Gastrocnemius medialis (tissue), 4 donors: Measurements from ENCODE around the gene SKAP2. TPM values are rescaled to one million over a fixed set of nuclear protein-coding genes. Genes with fewer than 3 reads are reported as not detected.

ENCODE experiments used
- ATAC-seq, 2 donors: fragments of 150-250 bp; one replicate each; pipeline ENCODE4 v1.9.1; 2016
- DNase-seq, 2 donors: peaks; one replicate each; pipeline ENCODE4 v3.0.0-alpha.2; 2019
- H3K27ac ChIP-seq, 4 donors: fragments of 200-600 bp; sonication (generic); 1 replicate in 1 of 4; 2 replicates in 3 of 4; pipeline ENCODE4 v1.5.1; 2016 to 2018; ENCODE audit warnings: mild to moderate bottlenecking in 2 of 4, moderate library complexity in 1 of 4
- H3K27me3 ChIP-seq, 3 donors: fragments of 200-600 bp; sonication (generic) in 2 of 3; 1 replicate in 1 of 3; 2 replicates in 2 of 3; pipeline versions ENCODE4 v1.5.1 to v1.6.0; 2016 to 2019; ENCODE audit warnings: mild to moderate bottlenecking in 1 of 3, moderate library complexity in 1 of 3
- H3K36me3 ChIP-seq, 2 donors: fragments of 200-600 bp; sonication (generic) in 1 of 2; one replicate each; pipeline ENCODE4 v1.5.1; 2017 to 2018
- H3K4me1 ChIP-seq, 2 donors: fragments of 200-600 bp; sonication (generic) in 1 of 2; one replicate each; pipeline ENCODE4 v1.5.1; 2016 to 2017; ENCODE audit warnings: mild to moderate bottlenecking in 2 of 2
- H3K4me3 ChIP-seq, 4 donors: fragments of 200-600 bp; sonication (generic) in 3 of 4; 1 replicate in 1 of 4; 2 replicates in 3 of 4; pipeline ENCODE4 v1.5.1; 2016 to 2019; ENCODE audit warnings: mild to moderate bottlenecking in 2 of 4
- H3K9me3 ChIP-seq, 3 donors: fragments of 200-600 bp; sonication (generic) in 2 of 3; 1 replicate in 1 of 3; 2 replicates in 2 of 3; pipeline ENCODE4 v1.5.1; 2016 to 2019
- POLR2A ChIP-seq, 2 donors: fragments of 450-650 bp; IDR thresholded peaks; one replicate each; pipeline ENCODE4 v1.6.1; 2017; ENCODE audit warnings: antibody characterized with exemption in 2 of 2, mild to moderate bottlenecking in 2 of 2, moderate library complexity in 2 of 2
- in situ Hi-C, 4 donors: fragments of 200-750 bp; cut with MboI; loops; one replicate each; pipeline versions ENCODE4 v1.15.0 to v1.8.0; 2017; ENCODE audit warnings: low sequenced_read_pairs in 4 of 4
- intact Hi-C: fragments of 100-400 bp; cut with DNase I; formaldehyde crosslinking; loops from one replicate; pipeline ENCODE4 v1.15.1; 2023; ENCODE audit warnings: low total_unique reads
- total RNA-seq, 4 donors: library from RNA; depleted of rRNA; stranded (reverse); fragments of >200 nt; gene quantifications; one replicate each; pipeline versions ENCODE4 v1.1.0 to v1.2.3, GENCODE V29; 2016
- TF ChIP-seq, protein P1 (sequence below), 5 experiments: fragments of 450-650 bp in 3 of 5; fragments of 200-600 bp in 2 of 5; sonication (generic) in 2 of 5; IDR thresholded peaks in 4 of 5; conservative IDR thresholded peaks in 1 of 5; 1 replicate in 4 of 5; 2 replicates in 1 of 5; pipeline ENCODE4 v1.5.1; 2016 to 2019; ENCODE audit warnings: antibody characterized with exemption in 5 of 5, mild to moderate bottlenecking in 3 of 5, moderate library complexity in 3 of 5

The SKAP2 gene
- total RNA-seq, 4 donors from 2014 or later = 6.1 to 23.5 (median 17.1) TPM

DNA sequence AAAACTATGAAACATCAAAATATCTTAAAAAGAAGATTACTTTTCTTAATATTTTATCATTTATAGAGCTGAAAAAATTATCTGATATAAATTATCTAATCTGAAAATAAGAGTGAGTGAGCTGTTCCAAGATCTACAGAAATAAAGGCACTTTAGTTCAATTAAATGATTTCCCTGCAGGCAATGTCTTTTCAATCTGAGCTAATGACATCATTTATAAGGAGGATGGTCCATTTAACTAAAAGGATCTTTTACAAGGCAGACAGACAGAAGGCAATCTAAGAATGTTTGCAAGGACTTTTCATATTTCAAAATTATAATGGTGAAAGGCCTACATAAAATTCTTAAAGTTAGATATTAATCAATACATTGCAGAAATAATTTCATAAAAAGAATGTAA lies 71.8 kb downstream of the SKAP2 start:
- no peaks in the 10 kb centered on the region for H3K27me3 ChIP-seq
- DNase-seq = no peak
- in situ Hi-C loops (no loop called here), intact Hi-C loops (no loop called here)
- H3K4me1 ChIP-seq = no peaks in the 10 kb centered on the region
- H3K4me3 ChIP-seq = no peak overlapping the region
- H3K27ac ChIP-seq = no peak overlapping the region
- H3K9me3 ChIP-seq = no peaks in the 10 kb centered on the region
- no peak for ATAC-seq
- H3K36me3 ChIP-seq = no peaks in the 10 kb centered on the region
- TF ChIP-seq POLR2A (IDR thresholded peaks at IDR 0.05) = no peak
- TF ChIP-seq, protein P1, sequence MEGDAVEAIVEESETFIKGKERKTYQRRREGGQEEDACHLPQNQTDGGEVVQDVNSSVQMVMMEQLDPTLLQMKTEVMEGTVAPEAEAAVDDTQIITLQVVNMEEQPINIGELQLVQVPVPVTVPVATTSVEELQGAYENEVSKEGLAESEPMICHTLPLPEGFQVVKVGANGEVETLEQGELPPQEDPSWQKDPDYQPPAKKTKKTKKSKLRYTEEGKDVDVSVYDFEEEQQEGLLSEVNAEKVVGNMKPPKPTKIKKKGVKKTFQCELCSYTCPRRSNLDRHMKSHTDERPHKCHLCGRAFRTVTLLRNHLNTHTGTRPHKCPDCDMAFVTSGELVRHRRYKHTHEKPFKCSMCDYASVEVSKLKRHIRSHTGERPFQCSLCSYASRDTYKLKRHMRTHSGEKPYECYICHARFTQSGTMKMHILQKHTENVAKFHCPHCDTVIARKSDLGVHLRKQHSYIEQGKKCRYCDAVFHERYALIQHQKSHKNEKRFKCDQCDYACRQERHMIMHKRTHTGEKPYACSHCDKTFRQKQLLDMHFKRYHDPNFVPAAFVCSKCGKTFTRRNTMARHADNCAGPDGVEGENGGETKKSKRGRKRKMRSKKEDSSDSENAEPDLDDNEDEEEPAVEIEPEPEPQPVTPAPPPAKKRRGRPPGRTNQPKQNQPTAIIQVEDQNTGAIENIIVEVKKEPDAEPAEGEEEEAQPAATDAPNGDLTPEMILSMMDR (IDR thresholded peaks at IDR 0.05 in 4 of 5, conservative IDR thresholded peaks at IDR 0.05 in 1 of 5) = no peak

DNA sequence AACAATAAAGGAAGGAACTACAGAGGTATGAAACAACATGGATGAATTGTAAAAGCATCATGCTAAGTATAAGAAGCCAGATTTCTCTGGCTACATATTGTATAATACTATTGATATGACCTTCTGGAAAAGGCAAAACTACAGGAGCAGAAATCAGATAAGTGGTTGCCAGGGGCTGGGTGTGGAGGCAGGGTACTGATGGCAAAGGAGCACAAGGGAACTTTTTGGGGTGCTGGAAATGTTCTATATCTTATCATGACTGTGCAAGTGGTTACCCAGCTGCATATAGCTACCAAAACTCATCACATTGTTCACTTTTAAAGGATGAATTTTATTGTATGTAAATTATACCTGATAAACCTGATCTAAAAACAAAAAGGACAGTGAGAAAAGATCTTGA lies 72.4 kb downstream of the SKAP2 start:
- Histone ChIP-seq H3K9me3 (no peaks in the 10 kb centered on the region), H3K4me3 (no peak overlapping the region), H3K36me3 (no peaks in the 10 kb centered on the region), H3K4me1 (no peaks in the 10 kb centered on the region), H3K27ac (no peak overlapping the region), H3K27me3 (no peaks in the 10 kb centered on the region)
- intact Hi-C loops (no loop called here), in situ Hi-C loops (no loop called here)
- no peak for TF ChIP-seq POLR2A (IDR thresholded peaks at IDR 0.05)
- TF ChIP-seq, protein P1 (IDR thresholded peaks at IDR 0.05 in 4 of 5, conservative IDR thresholded peaks at IDR 0.05 in 1 of 5) = no peak
- DNase-seq (no peak), ATAC-seq (no peak)

DNA sequence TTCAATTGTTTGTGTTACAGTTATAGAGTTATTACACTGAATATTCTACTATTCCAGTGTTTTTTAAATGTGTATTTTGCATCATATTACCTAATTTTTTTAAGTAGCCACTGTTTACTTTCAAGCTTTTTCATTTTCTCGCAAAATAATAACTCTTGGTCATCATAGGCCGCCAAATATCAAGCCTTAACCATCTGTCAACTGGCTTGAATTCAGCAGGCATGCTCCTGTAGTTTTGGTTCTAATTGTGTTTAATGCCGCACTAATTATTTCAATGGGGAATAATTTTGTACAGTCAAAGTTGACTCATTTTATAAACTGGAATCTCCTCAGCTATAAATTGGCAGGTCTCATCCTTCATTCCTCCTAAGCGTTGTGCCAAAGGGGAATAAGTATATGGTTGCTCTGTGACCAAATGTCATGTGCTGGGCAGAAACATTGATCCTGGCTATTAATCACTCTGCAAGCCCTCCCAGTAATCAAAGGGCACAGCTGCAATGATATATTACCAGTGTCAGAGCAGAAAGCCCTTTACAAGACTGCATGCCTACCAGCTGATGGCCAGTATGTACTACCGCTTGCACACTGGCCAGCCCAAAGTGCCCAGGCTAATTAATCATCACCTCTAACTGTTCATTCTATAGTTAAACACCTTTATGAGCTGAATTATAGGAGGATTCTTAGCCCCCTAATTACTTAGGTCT lies 74.8 kb downstream of the SKAP2 start:
- in situ Hi-C loops (no loop called here), intact Hi-C loops (no loop called here)
- Histone ChIP-seq H3K4me1 (no peaks in the 10 kb centered on the region), H3K27ac (no peak overlapping the region), H3K36me3 (no peaks in the 10 kb centered on the region), H3K4me3 (no peak overlapping the region), H3K27me3 (no peaks in the 10 kb centered on the region), H3K9me3 (no peaks in the 10 kb centered on the region)
- TF ChIP-seq, protein P1 (IDR thresholded peaks at IDR 0.05 in 4 of 5, conservative IDR thresholded peaks at IDR 0.05 in 1 of 5) = no peak
- no peak for TF ChIP-seq POLR2A (IDR thresholded peaks at IDR 0.05)
- DNase-seq (no peak), ATAC-seq (no peak)

DNA sequence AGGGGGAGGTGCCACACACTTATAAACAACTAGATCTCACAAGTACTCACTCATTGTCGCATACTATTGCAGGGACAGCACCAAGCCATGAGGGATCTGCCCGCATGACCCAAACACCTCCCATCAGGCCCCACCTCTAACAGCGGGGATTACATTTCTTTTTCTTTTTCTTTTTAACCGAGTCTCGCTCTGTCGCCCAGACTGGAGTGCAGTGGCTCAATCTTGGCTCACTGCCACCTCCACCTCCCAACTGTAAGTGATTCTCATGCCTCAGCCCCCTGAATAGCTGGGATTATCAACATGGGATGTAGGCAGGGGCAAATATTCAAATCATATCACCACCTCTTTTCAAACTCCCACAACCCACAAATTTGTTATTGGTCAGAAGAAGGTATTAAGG lies 76.7 kb downstream of the SKAP2 start:
- no peaks in the 10 kb centered on the region for H3K9me3 ChIP-seq
- in situ Hi-C loops = no loop called here
- no peak for TF ChIP-seq POLR2A (IDR thresholded peaks at IDR 0.05)
- TF ChIP-seq, protein P1 (IDR thresholded peaks at IDR 0.05 in 4 of 5, conservative IDR thresholded peaks at IDR 0.05 in 1 of 5) = no peak
- no peak overlapping the region for H3K27ac ChIP-seq
- H3K36me3 ChIP-seq = no peaks in the 10 kb centered on the region
- intact Hi-C loops = no loop called here
- H3K4me3 ChIP-seq = no peak overlapping the region
- DNase-seq = no peak
- no peaks in the 10 kb centered on the region for H3K27me3 ChIP-seq
- no peaks in the 10 kb centered on the region for H3K4me1 ChIP-seq
- no peak for ATAC-seq

DNA sequence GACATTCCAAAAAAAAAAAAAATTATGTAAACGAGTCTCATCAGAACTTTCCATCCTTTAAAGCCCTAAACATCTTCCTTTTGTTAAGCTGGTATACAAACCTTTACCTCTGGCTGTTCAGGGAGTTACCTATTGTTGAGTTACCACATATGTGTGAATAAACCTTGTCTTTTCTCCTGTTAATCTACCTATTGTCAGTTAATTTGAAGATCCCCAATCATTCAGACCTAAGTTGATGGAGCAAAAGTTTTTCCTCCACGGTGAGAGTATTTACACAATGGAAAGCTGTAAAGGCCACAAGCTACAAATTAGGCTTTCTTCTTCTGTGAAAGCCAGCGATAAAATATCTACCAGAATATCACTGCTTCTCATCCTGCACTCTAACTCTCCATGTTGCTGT lies 80.3 kb downstream of the SKAP2 start:
- TF ChIP-seq POLR2A (IDR thresholded peaks at IDR 0.05) = no peak
- TF ChIP-seq, protein P1 (IDR thresholded peaks at IDR 0.05 in 4 of 5, conservative IDR thresholded peaks at IDR 0.05 in 1 of 5) = no peak
- intact Hi-C loops = no loop called here
- H3K27ac ChIP-seq = no peak overlapping the region
- no peaks in the 10 kb centered on the region for H3K36me3 ChIP-seq
- H3K27me3 ChIP-seq = no peaks in the 10 kb centered on the region
- no peak for DNase-seq
- H3K4me3 ChIP-seq = no peak overlapping the region
- ATAC-seq = no peak
- in situ Hi-C loops = no loop called here
- no peaks in the 10 kb centered on the region for H3K4me1 ChIP-seq
- no peaks in the 10 kb centered on the region for H3K9me3 ChIP-seq
